ENCODE results near the gene EMID1.
A peak's percentile ranks its signal among the peaks of the same experiment; 100 is the strongest.

Gene EMID1

DNA sequence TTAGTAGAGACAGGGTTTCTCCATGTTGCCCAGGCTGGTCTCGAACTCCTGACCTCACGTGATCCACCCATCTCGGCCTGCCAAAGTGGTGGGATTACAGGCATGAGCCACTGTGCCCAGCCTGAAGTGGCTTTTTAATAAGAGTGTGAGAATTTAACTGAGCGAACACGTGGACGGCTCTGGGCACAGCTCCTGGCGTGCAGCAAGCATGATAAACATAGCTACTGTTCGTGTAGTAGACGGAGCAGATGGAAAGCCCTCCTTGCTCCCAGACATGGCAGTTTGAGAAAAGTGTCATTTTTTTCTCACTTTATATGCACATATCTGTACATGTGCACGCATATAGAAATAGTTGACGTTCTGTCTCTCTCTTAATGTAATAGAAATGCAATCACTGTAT is 7.0 kb downstream of the EMID1 start:
- Histone ChIP-seq H3K27me3 (ENCODE audit: insufficient read depth, poor library complexity, severe bottlenecking) (no peaks in the 10 kb centered on the region), H3K4me1 (ENCODE audit: insufficient read depth, poor library complexity, severe bottlenecking) (no peaks in the 10 kb centered on the region), H3K36me3 (ENCODE audit: low read depth) (no peaks in the 10 kb centered on the region), H3K9me3 (ENCODE audit: severe bottlenecking) (no peaks in the 10 kb centered on the region), H3K4me3 (ENCODE audit: severe bottlenecking) (no peak overlapping the region), H3K27ac (ENCODE audit: poor library complexity, severe bottlenecking) (no peak overlapping the region)
- DNase-seq (ENCODE audit: low spot score) (no peak), ATAC-seq (ENCODE audit: low read depth) (no peak)
- TF ChIP-seq, protein P1, sequence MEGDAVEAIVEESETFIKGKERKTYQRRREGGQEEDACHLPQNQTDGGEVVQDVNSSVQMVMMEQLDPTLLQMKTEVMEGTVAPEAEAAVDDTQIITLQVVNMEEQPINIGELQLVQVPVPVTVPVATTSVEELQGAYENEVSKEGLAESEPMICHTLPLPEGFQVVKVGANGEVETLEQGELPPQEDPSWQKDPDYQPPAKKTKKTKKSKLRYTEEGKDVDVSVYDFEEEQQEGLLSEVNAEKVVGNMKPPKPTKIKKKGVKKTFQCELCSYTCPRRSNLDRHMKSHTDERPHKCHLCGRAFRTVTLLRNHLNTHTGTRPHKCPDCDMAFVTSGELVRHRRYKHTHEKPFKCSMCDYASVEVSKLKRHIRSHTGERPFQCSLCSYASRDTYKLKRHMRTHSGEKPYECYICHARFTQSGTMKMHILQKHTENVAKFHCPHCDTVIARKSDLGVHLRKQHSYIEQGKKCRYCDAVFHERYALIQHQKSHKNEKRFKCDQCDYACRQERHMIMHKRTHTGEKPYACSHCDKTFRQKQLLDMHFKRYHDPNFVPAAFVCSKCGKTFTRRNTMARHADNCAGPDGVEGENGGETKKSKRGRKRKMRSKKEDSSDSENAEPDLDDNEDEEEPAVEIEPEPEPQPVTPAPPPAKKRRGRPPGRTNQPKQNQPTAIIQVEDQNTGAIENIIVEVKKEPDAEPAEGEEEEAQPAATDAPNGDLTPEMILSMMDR (IDR thresholded peaks at IDR 0.05; ENCODE audit: poor library complexity, severe bottlenecking), result no peak

DNA sequence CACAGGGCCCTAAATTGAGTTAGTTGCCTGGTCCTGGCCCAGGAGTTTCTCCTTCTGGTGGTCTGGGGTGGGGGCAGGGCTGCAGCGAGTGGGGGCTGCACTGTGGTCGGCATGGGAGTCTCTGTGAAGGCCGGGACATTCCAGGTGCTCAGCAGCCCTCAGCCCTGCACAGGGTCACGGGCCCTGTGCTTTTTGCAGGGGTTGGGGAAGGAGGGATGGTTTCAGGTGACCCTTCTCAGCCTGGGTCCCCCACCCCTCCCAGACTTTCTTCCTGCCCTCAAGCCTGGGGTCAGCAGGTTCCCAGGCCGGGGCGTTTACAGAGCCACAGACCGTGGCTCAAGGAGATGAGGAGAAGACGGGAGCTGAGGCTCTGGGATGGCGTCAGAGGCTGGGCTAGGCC is 7.8 kb downstream of the EMID1 start:
- no peak overlapping the region for H3K4me3 ChIP-seq (ENCODE audit: severe bottlenecking)
- no peak for DNase-seq (ENCODE audit: low spot score)
- H3K4me1 ChIP-seq (ENCODE audit: insufficient read depth, poor library complexity, severe bottlenecking), result no peaks in the 10 kb centered on the region
- no peaks in the 10 kb centered on the region for H3K36me3 ChIP-seq (ENCODE audit: low read depth)
- no peak for ATAC-seq (ENCODE audit: low read depth)
- no peak overlapping the region for H3K27ac ChIP-seq (ENCODE audit: poor library complexity, severe bottlenecking)
- no peaks in the 10 kb centered on the region for H3K9me3 ChIP-seq (ENCODE audit: severe bottlenecking)
- no peaks in the 10 kb centered on the region for H3K27me3 ChIP-seq (ENCODE audit: insufficient read depth, poor library complexity, severe bottlenecking)
- TF ChIP-seq, protein P1 (IDR thresholded peaks at IDR 0.05; ENCODE audit: poor library complexity, severe bottlenecking), result no peak

DNA sequence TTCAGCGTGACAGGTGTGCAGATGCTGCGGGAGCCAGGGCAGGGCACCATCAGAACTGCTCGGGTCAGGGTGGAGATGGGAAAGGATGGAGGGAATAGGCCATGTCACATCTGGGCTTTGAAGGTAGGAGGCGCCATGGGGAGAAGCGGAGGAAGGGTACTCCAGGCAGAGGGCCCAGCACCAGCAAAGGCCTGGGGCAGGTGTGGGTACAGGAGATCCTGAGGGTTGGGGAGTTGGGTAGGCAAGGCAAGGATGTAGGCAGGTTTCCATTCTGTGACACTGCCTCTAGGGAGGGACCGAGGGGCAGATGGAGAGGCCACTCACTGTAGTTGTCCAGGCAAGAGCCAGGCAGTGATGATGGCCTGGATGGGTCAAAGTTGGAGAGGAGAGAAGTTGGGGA is 8.5 kb downstream of the EMID1 start:
- H3K27me3 ChIP-seq (ENCODE audit: insufficient read depth, poor library complexity, severe bottlenecking), result no peaks in the 10 kb centered on the region
- no peak overlapping the region for H3K4me3 ChIP-seq (ENCODE audit: severe bottlenecking)

DNA sequence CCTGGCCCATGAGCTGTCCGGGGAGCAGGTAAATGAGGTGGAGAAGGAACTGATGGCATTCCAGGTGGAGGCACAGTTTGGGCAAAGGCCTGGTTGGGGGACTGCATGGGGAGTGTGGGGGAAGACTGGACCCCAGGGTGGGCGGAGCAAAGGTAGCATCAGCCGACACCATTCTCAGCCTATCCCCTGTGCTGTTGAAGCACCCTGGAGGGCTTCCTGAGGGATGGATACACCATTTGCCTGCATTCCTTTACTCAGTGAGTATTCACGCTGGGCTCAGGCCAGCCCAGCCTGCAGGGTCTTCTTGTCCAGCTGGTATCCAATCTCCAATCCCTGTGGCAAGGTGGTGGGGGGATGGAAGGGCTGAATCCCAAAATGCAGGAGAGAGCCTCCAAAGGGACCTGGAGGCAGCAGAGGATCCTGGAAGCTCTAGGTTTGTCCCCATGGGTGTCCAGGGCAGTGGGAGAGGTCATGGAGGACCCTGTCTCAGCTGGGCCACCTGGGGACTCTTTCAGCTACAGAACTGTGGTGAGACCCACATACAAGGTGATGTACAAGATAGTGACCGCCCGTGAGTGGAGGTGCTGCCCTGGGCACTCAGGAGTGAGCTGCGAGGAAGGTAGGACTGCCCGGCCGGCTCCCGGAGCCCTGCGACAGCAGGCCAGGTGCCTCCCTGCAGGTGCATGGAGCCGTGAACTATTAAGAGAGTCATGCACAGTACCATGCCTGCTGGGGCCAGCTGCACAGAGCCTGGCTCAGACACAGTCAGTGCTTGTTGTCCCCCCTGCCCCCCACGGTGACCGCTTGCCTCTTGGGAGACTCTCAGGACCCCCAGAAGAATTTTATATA is 9.5 kb downstream of the EMID1 start:
- no peak for ATAC-seq (ENCODE audit: low read depth)
- Histone ChIP-seq H3K27ac (ENCODE audit: poor library complexity, severe bottlenecking) (no peak overlapping the region), H3K4me3 (ENCODE audit: severe bottlenecking) (no peak overlapping the region), H3K27me3 (ENCODE audit: insufficient read depth, poor library complexity, severe bottlenecking) (no peaks in the 10 kb centered on the region), H3K9me3 (ENCODE audit: severe bottlenecking) (no peaks in the 10 kb centered on the region), H3K36me3 (ENCODE audit: low read depth) (no peaks in the 10 kb centered on the region), H3K4me1 (ENCODE audit: insufficient read depth, poor library complexity, severe bottlenecking) (no peaks in the 10 kb centered on the region)
- TF ChIP-seq, protein P1 (IDR thresholded peaks at IDR 0.05; ENCODE audit: poor library complexity, severe bottlenecking), result no peak
- DNase-seq (ENCODE audit: low spot score), result peak; percentile 43

More for the DNA sequence above, 8.5 kb downstream of the EMID1 start:
- ATAC-seq (ENCODE audit: low read depth) (no peak), DNase-seq (ENCODE audit: low spot score) (no peak)
- no peak overlapping the region for H3K27ac ChIP-seq (ENCODE audit: poor library complexity, severe bottlenecking)
- TF ChIP-seq, protein P1 (IDR thresholded peaks at IDR 0.05; ENCODE audit: poor library complexity, severe bottlenecking), result no peak
- H3K4me1 ChIP-seq (ENCODE audit: insufficient read depth, poor library complexity, severe bottlenecking), result no peaks in the 10 kb centered on the region
- no peaks in the 10 kb centered on the region for H3K9me3 ChIP-seq (ENCODE audit: severe bottlenecking)
- no peaks in the 10 kb centered on the region for H3K36me3 ChIP-seq (ENCODE audit: low read depth)

Measured in RWPE2 (cell line).